Colonic mucosa (tissue), 4 donors: Measurements from ENCODE around the gene KIAA0825. TPM values are rescaled to one million over a fixed set of nuclear protein-coding genes. Genes with fewer than 3 reads are reported as not detected.

Experiments
- DNase-seq: peaks from one replicate; pipeline ENCODE4 v3.0.0-alpha.2; 2020
- H3K27ac ChIP-seq: fragments of 200-600 bp; one replicate; pipeline ENCODE4 v1.8.0; 2021
- H3K27me3 ChIP-seq: fragments of 200-600 bp; one replicate; pipeline ENCODE4 v1.8.0; 2021
- H3K36me3 ChIP-seq: fragments of 200-600 bp; one replicate; pipeline ENCODE4 v1.8.0; 2021
- H3K4me1 ChIP-seq: fragments of 200-600 bp; one replicate; pipeline ENCODE4 v1.8.0; 2021; ENCODE audit warnings: mild to moderate bottlenecking
- H3K4me3 ChIP-seq: fragments of 200-600 bp; one replicate; pipeline ENCODE4 v1.8.0; 2021
- H3K9ac ChIP-seq, 2 donors: one replicate each; pipeline ENCODE4 v1.7.0; 2013; ENCODE audit warnings: control low read depth in 2 of 2, low read depth in 2 of 2, low read length in 2 of 2
- H3K9me3 ChIP-seq: fragments of 200-600 bp; one replicate; pipeline ENCODE4 v1.8.0; 2021
- CTCF ChIP-seq: fragments of 200-600 bp; IDR thresholded peaks from one replicate; pipeline ENCODE4 v1.8.0; 2022; ENCODE audit warnings: antibody characterized with exemption, mild to moderate bottlenecking
- intact Hi-C: fragments of 100-400 bp; cut with DNase I; formaldehyde crosslinking; loops from one replicate; pipeline ENCODE4 v1.14.1; 2022
- total RNA-seq, 2 donors: library from RNA; stranded (reverse); fragmentation: NEBNext Ultra II Directional in 1 of 2; extraction: Animal tissue kit (Norgen Biotek cat#: 25700) in 1 of 2; gene quantifications; one replicate each; pipeline ENCODE4 v1.2.1, GENCODE V29; 2021
- donor health status: healthy.
- donor health status: DM: no; HTN: no; CAD: no.
- donor health status: DM: no; HTN: no; CAD: no.

The KIAA0825 gene
- total RNA-seq = 1 to 10 TPM; 1.1 to 1.5 TPM

- no peaks in the 10 kb centered on the region for H3K27me3 ChIP-seq
- no peaks in the 10 kb centered on the region for H3K9me3 ChIP-seq
- H3K4me3 ChIP-seq = peak within 1 kb of the TSS; percentile 95
- intact Hi-C loops = no loop called here
- H3K27ac ChIP-seq = peak within 1 kb of the TSS; percentile 84
- no peaks in the 10 kb centered on the region for H3K36me3 ChIP-seq
- DNase-seq = peak; percentile 93
- peak within 1 kb of the TSS; percentile 64 to 84 for H3K9ac ChIP-seq
- H3K4me1 ChIP-seq = no peaks in the 10 kb centered on the region
- no peak for TF ChIP-seq CTCF
These were observed at the start of gene KIAA0825, which contains the start of gene SLF1 for GRCh38 chr5:94618493-94619328. Gene KIAA0825, minus strand, starts transcription at chr5:94618604. Its CDS starts 81,478 bp downstream, at chr5:94537126. Gene SLF1, plus strand, starts transcription at chr5:94618669. Its CDS starts 10,142 bp downstream, at chr5:94628811.

GRCh38 chr5:94667937-94668336 is 49.5 kb upstream of the KIAA0825 start:
- no peak for DNase-seq
- Histone ChIP-seq H3K27ac (no peak overlapping the region), H3K4me3 (no peak overlapping the region), H3K9ac (no peak overlapping the region), H3K4me1 (no peaks in the 10 kb centered on the region), H3K27me3 (no peaks in the 10 kb centered on the region), H3K36me3 (no peaks in the 10 kb centered on the region), H3K9me3 (no peaks in the 10 kb centered on the region)
- intact Hi-C loops = no loop called here
- TF ChIP-seq CTCF = no peak

- H3K4me1 ChIP-seq = no peaks in the 10 kb centered on the region
- no peak for DNase-seq
- no peak overlapping the region for H3K27ac ChIP-seq
- intact Hi-C loops = no loop called here
- TF ChIP-seq CTCF = no peak
- H3K36me3 ChIP-seq = no peaks in the 10 kb centered on the region
- no peaks in the 10 kb centered on the region for H3K9me3 ChIP-seq
- H3K27me3 ChIP-seq = no peaks in the 10 kb centered on the region
- H3K9ac ChIP-seq = no peak overlapping the region
- no peak overlapping the region for H3K4me3 ChIP-seq
These were observed 42.7 kb upstream of the KIAA0825 start for GRCh38 chr5:94661086-94661485.

GRCh38 chr5:94660506-94660905 is 42.1 kb upstream of the KIAA0825 start:
- Histone ChIP-seq H3K9me3 (no peaks in the 10 kb centered on the region), H3K4me3 (no peak overlapping the region), H3K27me3 (no peaks in the 10 kb centered on the region), H3K9ac (no peak overlapping the region), H3K4me1 (no peaks in the 10 kb centered on the region), H3K27ac (no peak overlapping the region), H3K36me3 (no peaks in the 10 kb centered on the region)
- no peak for DNase-seq
- intact Hi-C loops = no loop called here
- TF ChIP-seq CTCF = no peak

- Histone ChIP-seq H3K9ac (no peak overlapping the region), H3K4me3 (no peak overlapping the region), H3K27me3 (no peaks in the 10 kb centered on the region), H3K4me1 (no peaks in the 10 kb centered on the region), H3K9me3 (no peaks in the 10 kb centered on the region), H3K36me3 (no peaks in the 10 kb centered on the region), H3K27ac (no peak overlapping the region)
- TF ChIP-seq CTCF = no peak
- DNase-seq = no peak
- intact Hi-C loops = no loop called here
These were observed 39.9 kb upstream of the KIAA0825 start for GRCh38 chr5:94658272-94658671.
